ENCODE measurements around the gene APEX2. TPM values are rescaled to one million over a fixed set of nuclear protein-coding genes. Genes with fewer than 3 reads are reported as not detected.

The APEX2 gene
- total and polyA plus RNA-seq, 5 donors from 2014 or later, result 9.4 to 21.6 (median 18.3) TPM

DNA sequence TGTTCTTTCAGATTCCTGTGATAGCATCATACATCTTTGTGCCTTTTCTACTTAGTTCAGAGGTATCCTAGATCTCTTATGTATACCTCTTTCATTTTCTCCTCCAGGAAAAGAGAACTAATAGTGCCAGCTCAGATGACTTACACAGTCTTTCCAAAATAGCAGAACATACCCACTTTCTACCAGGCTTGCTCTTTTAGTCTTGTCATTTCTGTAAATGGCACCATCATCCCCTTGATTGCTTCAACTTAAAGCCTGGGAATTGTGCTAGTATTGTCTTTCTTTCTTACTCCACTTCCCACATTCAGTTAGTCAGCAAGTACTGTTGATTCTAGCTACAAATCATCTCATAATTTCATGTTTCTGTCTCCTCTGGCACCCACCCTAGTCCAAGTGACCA is 5.1 kb downstream of the APEX2 start:
- Mint-ChIP-seq H3K4me1 (peaks cover 0 to 35% (median 16%) of the 10 kb centered on the region in 4 donors), H3K9me3 (peaks cover 0 to 2% (median 0%) of the 10 kb centered on the region in 7 donors), H3K36me3 (peaks cover 22% of the 10 kb centered on the region), H3K27ac (no peak overlapping the region), H3K4me3 (no peak overlapping the region), H3K27me3 (no peaks in the 10 kb centered on the region)
- no peak for ATAC-seq (ENCODE audit: low read depth in 2 of 2)
- no peak overlapping the region for H3K4me3 ChIP-seq (ENCODE audit: low read depth, low read length)
- peaks cover 27% of the 10 kb centered on the region for H3K36me3 ChIP-seq (ENCODE audit: control insufficient read depth, insufficient read depth, low read length)
- H3K27ac ChIP-seq (ENCODE audit: insufficient read depth, low read length, poor library complexity, severe bottlenecking), result no peak overlapping the region
- H3K4me1 ChIP-seq (ENCODE audit: control insufficient read depth, insufficient read depth, low read length, poor library complexity, severe bottlenecking), result peaks cover 9% of the 10 kb centered on the region
- no peaks in the 10 kb centered on the region for H3K9me3 ChIP-seq (ENCODE audit: control insufficient read depth in 2 of 2, low read length in 2 of 2)
- H3K27me3 ChIP-seq (ENCODE audit: control insufficient read depth, insufficient read depth, low read length), result no peaks in the 10 kb centered on the region
- DNase-seq, result no peak

DNA sequence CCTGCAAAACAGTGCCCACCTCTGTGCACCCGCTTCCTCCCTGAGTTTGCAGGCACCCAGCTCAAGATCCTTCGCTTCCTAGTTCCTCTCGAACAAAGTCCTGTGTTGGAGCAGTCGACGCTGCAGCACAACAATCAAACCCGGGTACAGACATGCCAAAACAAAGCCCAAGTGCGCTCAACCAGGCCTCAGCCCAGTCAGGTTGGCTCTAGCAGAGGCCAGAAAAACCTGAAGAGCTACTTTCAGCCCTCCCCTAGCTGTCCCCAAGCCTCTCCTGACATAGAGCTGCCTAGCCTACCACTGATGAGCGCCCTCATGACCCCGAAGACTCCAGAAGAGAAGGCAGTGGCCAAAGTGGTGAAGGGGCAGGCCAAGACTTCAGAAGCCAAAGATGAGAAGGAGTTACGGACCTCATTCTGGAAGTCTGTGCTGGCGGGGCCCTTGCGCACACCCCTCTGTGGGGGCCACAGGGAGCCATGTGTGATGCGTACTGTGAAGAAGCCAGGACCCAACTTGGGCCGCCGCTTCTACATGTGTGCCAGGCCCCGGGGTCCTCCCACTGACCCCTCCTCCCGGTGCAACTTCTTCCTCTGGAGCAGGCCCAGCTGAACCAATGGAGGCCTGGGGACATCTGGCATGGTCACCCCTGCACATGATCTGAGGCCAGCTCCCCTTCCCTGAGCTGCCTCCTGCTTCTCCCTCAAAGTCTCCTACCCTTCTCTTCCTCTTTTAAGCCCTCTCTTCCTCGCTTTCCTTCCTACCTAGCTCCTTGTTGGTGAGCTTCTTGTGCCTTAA is 6.9 kb downstream of the APEX2 start:
- Mint-ChIP-seq H3K27me3 (no peaks in the 10 kb centered on the region), H3K27ac (no peak overlapping the region), H3K36me3 (peaks cover 22% of the 10 kb centered on the region), H3K9me3 (peaks cover 0 to 2% (median 0%) of the 10 kb centered on the region in 7 donors), H3K4me1 (peaks cover 0 to 19% (median 7%) of the 10 kb centered on the region in 4 donors), H3K4me3 (no peak overlapping the region)
- H3K36me3 ChIP-seq (ENCODE audit: control insufficient read depth, insufficient read depth, low read length), result peaks cover 27% of the 10 kb centered on the region
- no peak for ATAC-seq (ENCODE audit: low read depth in 2 of 2)
- H3K4me1 ChIP-seq (ENCODE audit: control insufficient read depth, insufficient read depth, low read length, poor library complexity, severe bottlenecking), result no peaks in the 10 kb centered on the region
- no peaks in the 10 kb centered on the region for H3K9me3 ChIP-seq (ENCODE audit: control insufficient read depth in 2 of 2, low read length in 2 of 2)
- no peak for DNase-seq
- no peaks in the 10 kb centered on the region for H3K27me3 ChIP-seq (ENCODE audit: control insufficient read depth, insufficient read depth, low read length)
- H3K4me3 ChIP-seq (ENCODE audit: low read depth, low read length), result no peak overlapping the region
- H3K27ac ChIP-seq (ENCODE audit: insufficient read depth, low read length, poor library complexity, severe bottlenecking), result no peak overlapping the region

DNA sequence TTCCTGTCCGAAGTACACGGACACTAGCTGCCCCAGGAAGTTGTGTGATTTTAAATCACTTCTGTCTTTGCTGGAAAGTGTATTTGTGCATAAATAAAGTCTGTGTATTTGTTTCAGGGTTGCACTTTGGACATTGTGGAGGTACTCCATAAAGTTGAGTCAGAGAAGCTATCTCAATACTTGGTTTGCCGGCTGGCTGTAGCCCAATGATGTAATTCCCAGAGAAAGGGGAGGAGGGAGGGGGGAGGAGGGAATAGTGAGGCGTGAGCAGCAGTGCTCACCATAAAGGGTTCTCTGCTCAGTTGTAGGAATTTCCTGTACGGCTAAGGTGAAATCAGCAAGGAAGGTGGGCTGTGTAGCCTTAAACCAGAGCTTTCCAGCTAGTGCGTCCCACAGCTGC is 7.5 kb downstream of the APEX2 start:
- H3K4me1 ChIP-seq (ENCODE audit: control insufficient read depth, insufficient read depth, low read length, poor library complexity, severe bottlenecking), result no peaks in the 10 kb centered on the region
- H3K27me3 Mint-ChIP-seq, result no peaks in the 10 kb centered on the region
- H3K27me3 ChIP-seq (ENCODE audit: control insufficient read depth, insufficient read depth, low read length), result no peaks in the 10 kb centered on the region
- no peak overlapping the region for H3K4me3 Mint-ChIP-seq
- H3K9me3 ChIP-seq (ENCODE audit: control insufficient read depth in 2 of 2, low read length in 2 of 2), result no peaks in the 10 kb centered on the region
- DNase-seq, result no peak
- H3K4me3 ChIP-seq (ENCODE audit: low read depth, low read length), result no peak overlapping the region
- no peak for ATAC-seq (ENCODE audit: low read depth in 2 of 2)
- no peak overlapping the region for H3K27ac ChIP-seq (ENCODE audit: insufficient read depth, low read length, poor library complexity, severe bottlenecking)
- peaks cover 19% of the 10 kb centered on the region for H3K36me3 Mint-ChIP-seq
- H3K4me1 Mint-ChIP-seq, result peaks cover 0 to 15% (median 4%) of the 10 kb centered on the region in 4 donors
- peaks cover 0 to 2% (median 0%) of the 10 kb centered on the region in 7 donors for H3K9me3 Mint-ChIP-seq
- H3K36me3 ChIP-seq (ENCODE audit: control insufficient read depth, insufficient read depth, low read length), result peaks cover 27% of the 10 kb centered on the region
- no peak overlapping the region for H3K27ac Mint-ChIP-seq

DNA sequence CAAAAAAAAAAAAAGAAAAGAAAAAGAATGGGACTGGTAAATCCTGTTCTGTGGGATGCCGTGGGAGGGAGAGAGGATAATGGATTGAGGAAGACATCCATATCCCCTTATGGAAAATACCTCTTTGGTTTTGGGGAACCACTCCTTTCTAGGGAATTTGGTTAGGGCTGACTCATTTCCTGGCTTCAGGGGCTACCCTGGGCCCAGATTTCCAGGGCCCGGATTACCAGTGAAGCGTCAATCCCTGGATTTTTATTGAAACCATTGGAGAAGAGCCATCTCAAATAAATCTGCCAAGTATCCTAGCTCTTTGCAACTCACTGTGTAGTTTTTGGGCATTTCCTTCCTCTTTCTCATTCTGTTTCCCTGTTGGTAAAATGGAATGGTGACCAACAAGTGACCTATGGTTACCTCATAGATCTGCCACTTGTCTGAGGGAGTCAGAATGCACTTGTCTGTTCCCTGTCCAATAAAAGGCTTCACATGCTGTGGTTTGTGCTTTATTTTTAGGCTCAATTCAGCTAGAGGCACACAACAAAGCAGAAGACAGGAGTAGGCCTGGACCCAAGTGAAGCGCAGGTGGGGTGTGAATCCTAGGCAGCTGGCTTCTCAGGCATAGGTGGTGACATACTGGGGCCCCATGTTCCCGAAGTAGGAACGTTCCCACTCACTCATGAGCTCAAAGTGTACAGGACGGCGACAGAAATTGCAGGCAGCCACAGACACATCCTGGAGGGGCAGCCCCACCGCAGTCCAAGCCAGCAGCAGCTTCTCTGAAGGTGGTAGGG is 8.6 kb downstream of the APEX2 start:
- Mint-ChIP-seq H3K4me1 (peaks cover 0 to 15% (median 3%) of the 10 kb centered on the region in 4 donors), H3K36me3 (peaks cover 19% of the 10 kb centered on the region), H3K27ac (no peak overlapping the region), H3K27me3 (no peaks in the 10 kb centered on the region), H3K9me3 (peaks cover 0 to 2% (median 0%) of the 10 kb centered on the region in 7 donors), H3K4me3 (no peak overlapping the region)
- no peak overlapping the region for H3K27ac ChIP-seq (ENCODE audit: insufficient read depth, low read length, poor library complexity, severe bottlenecking)
- H3K9me3 ChIP-seq (ENCODE audit: control insufficient read depth in 2 of 2, low read length in 2 of 2), result no peaks in the 10 kb centered on the region
- H3K27me3 ChIP-seq (ENCODE audit: control insufficient read depth, insufficient read depth, low read length), result no peaks in the 10 kb centered on the region
- H3K4me1 ChIP-seq (ENCODE audit: control insufficient read depth, insufficient read depth, low read length, poor library complexity, severe bottlenecking), result no peaks in the 10 kb centered on the region
- no peak overlapping the region for H3K4me3 ChIP-seq (ENCODE audit: low read depth, low read length)
- H3K36me3 ChIP-seq (ENCODE audit: control insufficient read depth, insufficient read depth, low read length), result peaks cover 27% of the 10 kb centered on the region
- ATAC-seq (ENCODE audit: low read depth in 2 of 2), result no peak
- DNase-seq, result no peak

DNA sequence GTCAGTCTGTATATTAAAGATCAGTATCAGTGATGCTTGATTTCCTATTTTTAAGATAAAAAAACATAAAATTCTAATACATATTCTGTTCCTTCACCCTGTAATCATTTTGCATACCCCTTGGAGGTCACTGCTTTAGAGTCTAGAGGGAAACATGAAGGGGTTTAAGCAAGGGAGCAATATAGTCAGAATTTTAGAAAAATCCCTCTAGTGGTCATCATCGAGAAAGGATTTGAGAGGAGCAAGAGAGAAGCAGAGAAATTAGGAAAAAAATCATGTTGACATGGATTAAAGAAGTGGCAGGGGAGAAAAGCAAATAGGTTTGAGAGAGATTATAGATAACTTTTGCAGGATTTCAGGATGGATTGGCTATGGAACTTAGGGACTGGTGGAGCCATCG is 11.1 kb downstream of the APEX2 start:
- no peak for DNase-seq
- Histone ChIP-seq H3K4me3 (ENCODE audit: low read depth, low read length) (no peak overlapping the region), H3K27ac (ENCODE audit: insufficient read depth, low read length, poor library complexity, severe bottlenecking) (no peak overlapping the region), H3K4me1 (ENCODE audit: control insufficient read depth, insufficient read depth, low read length, poor library complexity, severe bottlenecking) (no peaks in the 10 kb centered on the region), H3K36me3 (ENCODE audit: control insufficient read depth, insufficient read depth, low read length) (peaks cover 4% of the 10 kb centered on the region), H3K27me3 (ENCODE audit: control insufficient read depth, insufficient read depth, low read length) (no peaks in the 10 kb centered on the region), H3K9me3 (ENCODE audit: control insufficient read depth in 2 of 2, low read length in 2 of 2) (no peaks in the 10 kb centered on the region)
- H3K9me3 Mint-ChIP-seq, result peaks cover 0 to 2% (median 0%) of the 10 kb centered on the region in 7 donors
- H3K27ac Mint-ChIP-seq, result no peak overlapping the region
- no peaks in the 10 kb centered on the region for H3K27me3 Mint-ChIP-seq
- H3K4me1 Mint-ChIP-seq, result peaks cover 0 to 3% (median 1%) of the 10 kb centered on the region in 4 donors
- no peaks in the 10 kb centered on the region for H3K36me3 Mint-ChIP-seq
- no peak for ATAC-seq (ENCODE audit: low read depth in 2 of 2)
- no peak overlapping the region for H3K4me3 Mint-ChIP-seq

DNA sequence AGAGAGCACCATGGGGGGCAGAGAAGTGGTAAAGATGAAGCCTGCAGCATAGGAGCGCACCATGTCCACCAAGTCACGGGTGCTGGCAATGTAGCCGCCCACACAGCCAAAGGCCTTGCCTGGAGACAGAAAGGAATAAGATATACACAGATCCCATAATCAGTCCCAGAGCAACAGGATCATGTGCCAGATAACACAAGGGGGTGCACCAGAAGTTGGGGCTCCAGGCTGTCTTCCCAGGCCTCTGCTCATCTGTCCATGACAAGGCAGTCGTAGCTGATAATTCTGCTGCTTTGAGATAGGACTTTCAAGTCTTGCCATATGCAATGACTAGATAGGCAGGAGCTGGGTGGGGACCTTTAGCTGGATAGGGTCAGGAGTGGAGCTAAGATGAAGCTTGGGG is 14.7 kb downstream of the APEX2 start:
- H3K4me3 ChIP-seq (ENCODE audit: low read depth, low read length), result no peak overlapping the region
- no peak for DNase-seq
- no peak overlapping the region for H3K27ac ChIP-seq (ENCODE audit: insufficient read depth, low read length, poor library complexity, severe bottlenecking)
- no peaks in the 10 kb centered on the region for H3K36me3 Mint-ChIP-seq
- H3K4me3 Mint-ChIP-seq, result no peak overlapping the region
- H3K36me3 ChIP-seq (ENCODE audit: control insufficient read depth, insufficient read depth, low read length), result no peaks in the 10 kb centered on the region
- H3K27ac Mint-ChIP-seq, result no peak overlapping the region
- no peaks in the 10 kb centered on the region for H3K4me1 Mint-ChIP-seq
- no peak for ATAC-seq (ENCODE audit: low read depth in 2 of 2)
- no peaks in the 10 kb centered on the region for H3K4me1 ChIP-seq (ENCODE audit: control insufficient read depth, insufficient read depth, low read length, poor library complexity, severe bottlenecking)
- H3K27me3 Mint-ChIP-seq, result no peaks in the 10 kb centered on the region
- no peaks in the 10 kb centered on the region for H3K27me3 ChIP-seq (ENCODE audit: control insufficient read depth, insufficient read depth, low read length)
- H3K9me3 ChIP-seq (ENCODE audit: control insufficient read depth in 2 of 2, low read length in 2 of 2), result no peaks in the 10 kb centered on the region
- H3K9me3 Mint-ChIP-seq, result no peaks in the 10 kb centered on the region

DNA sequence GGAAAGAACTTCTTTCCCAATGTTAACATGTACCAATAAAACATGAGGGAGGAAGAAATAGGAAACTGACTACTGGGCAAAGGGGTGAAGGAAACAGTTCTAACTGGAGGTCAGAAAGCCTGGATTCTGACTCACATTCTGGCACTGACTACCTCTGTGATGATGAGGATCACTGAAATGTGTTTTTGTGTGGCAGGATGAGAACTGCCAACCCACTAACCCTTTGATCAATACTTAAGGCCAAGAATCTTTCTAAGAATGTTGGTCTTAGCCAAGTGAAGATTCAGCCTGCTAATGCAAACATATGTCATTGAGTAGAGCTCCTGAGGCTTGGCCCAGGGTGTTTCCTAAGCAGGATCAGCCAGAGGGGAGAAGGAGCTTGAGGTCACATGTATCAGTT is 26.0 kb downstream of the APEX2 start:
- DNase-seq, result no peak
- no peak for ATAC-seq (ENCODE audit: low read depth in 2 of 2)
- Mint-ChIP-seq H3K27me3 (no peaks in the 10 kb centered on the region), H3K4me3 (no peak overlapping the region), H3K36me3 (no peaks in the 10 kb centered on the region), H3K4me1 (no peaks in the 10 kb centered on the region), H3K9me3 (peaks cover 0 to 1% (median 0%) of the 10 kb centered on the region in 7 donors), H3K27ac (no peak overlapping the region)
- Histone ChIP-seq H3K36me3 (ENCODE audit: control insufficient read depth, insufficient read depth, low read length) (no peaks in the 10 kb centered on the region), H3K27me3 (ENCODE audit: control insufficient read depth, insufficient read depth, low read length) (no peaks in the 10 kb centered on the region), H3K9me3 (ENCODE audit: control insufficient read depth in 2 of 2, low read length in 2 of 2) (no peaks in the 10 kb centered on the region), H3K4me1 (ENCODE audit: control insufficient read depth, insufficient read depth, low read length, poor library complexity, severe bottlenecking) (no peaks in the 10 kb centered on the region), H3K4me3 (ENCODE audit: low read depth, low read length) (no peak overlapping the region), H3K27ac (ENCODE audit: insufficient read depth, low read length, poor library complexity, severe bottlenecking) (no peak overlapping the region)

Measured in CD4-positive, CD25-positive, alpha-beta regulatory T cell (primary cell).